Measurements from ENCODE around the gene CNTNAP2. TPM values are rescaled to one million over a fixed set of nuclear protein-coding genes. Genes with fewer than 3 reads are reported as not detected.

Gene CNTNAP2
- total RNA-seq, 2 experiments from 2014 or later = 0.28 TPM; not detected in 1

DNA sequence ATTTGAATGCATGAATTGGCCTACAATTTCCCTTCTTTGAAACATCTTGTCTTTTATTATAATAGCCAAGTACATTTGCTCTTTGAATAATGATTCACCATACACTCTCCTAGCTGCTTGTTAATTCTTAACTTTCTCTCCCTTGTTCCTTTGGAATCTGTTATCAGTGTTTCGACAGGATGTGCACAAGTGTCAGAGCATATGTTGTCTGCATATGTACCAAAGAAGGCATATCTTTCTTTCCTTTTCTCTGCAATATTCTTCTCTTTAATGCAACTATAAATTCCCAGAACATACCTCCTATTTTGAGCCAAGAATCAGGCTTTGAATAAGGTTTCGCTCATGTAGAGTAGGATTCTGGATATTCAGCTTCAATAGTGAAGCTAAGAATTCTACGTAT lies 1625.7 kb downstream of the CNTNAP2 start:
- H3K9me3 ChIP-seq (ENCODE audit: low read length) = no peaks in the 10 kb centered on the region
- H3K4me3 ChIP-seq (ENCODE audit: low read depth, low read length, poor library complexity, severe bottlenecking) = no peak overlapping the region
- no peaks in the 10 kb centered on the region for H3K4me1 ChIP-seq (ENCODE audit: insufficient read depth, low read length, poor library complexity, severe bottlenecking)
- ChIA-PET CTCF (ENCODE audit: unreplicated experiment) (no interaction called here), POLR2A (interaction anchor here (0.6 to 1.3 kb wide), 3 partner anchors 15 to 205 kb away, joined by 3 read pairs; no protein-coding TSS in a partner anchor)
- no peaks in the 10 kb centered on the region for H4K20me1 ChIP-seq (ENCODE audit: insufficient read depth, low read length)
- no peak for DNase-seq (ENCODE audit: low spot score)
- BruUV-seq (replicated peaks) = no TSS peak
- no peak overlapping the region for H3K4me2 ChIP-seq (ENCODE audit: low read length)
- intact Hi-C loops (cut with micrococcal nuclease; ENCODE audit: unreplicated experiment) = no loop called here
- H2AFZ ChIP-seq (ENCODE audit: low read length) = no peak overlapping the region
- no peak overlapping the region for H3K27ac ChIP-seq (ENCODE audit: low read depth, low read length, poor library complexity, severe bottlenecking)
- no peaks in the 10 kb centered on the region for H3K36me3 ChIP-seq (ENCODE audit: insufficient read depth, low read length)
- TF ChIP-seq EZH2phosphoT487 (IDR thresholded peaks at IDR 0.05; ENCODE audit: borderline replicate concordance, low read depth, low read length) = no peak
- TF ChIP-seq, protein P1, sequence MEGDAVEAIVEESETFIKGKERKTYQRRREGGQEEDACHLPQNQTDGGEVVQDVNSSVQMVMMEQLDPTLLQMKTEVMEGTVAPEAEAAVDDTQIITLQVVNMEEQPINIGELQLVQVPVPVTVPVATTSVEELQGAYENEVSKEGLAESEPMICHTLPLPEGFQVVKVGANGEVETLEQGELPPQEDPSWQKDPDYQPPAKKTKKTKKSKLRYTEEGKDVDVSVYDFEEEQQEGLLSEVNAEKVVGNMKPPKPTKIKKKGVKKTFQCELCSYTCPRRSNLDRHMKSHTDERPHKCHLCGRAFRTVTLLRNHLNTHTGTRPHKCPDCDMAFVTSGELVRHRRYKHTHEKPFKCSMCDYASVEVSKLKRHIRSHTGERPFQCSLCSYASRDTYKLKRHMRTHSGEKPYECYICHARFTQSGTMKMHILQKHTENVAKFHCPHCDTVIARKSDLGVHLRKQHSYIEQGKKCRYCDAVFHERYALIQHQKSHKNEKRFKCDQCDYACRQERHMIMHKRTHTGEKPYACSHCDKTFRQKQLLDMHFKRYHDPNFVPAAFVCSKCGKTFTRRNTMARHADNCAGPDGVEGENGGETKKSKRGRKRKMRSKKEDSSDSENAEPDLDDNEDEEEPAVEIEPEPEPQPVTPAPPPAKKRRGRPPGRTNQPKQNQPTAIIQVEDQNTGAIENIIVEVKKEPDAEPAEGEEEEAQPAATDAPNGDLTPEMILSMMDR (conservative IDR thresholded peaks at IDR 0.05; ENCODE audit: low read length) = no peak
- no peaks in the 10 kb centered on the region for H3K79me2 ChIP-seq (ENCODE audit: insufficient read depth, low read depth, low read length)
- H3K9me2 ChIP-seq (ENCODE audit: insufficient read depth, low read length) = no peaks in the 10 kb centered on the region

DNA sequence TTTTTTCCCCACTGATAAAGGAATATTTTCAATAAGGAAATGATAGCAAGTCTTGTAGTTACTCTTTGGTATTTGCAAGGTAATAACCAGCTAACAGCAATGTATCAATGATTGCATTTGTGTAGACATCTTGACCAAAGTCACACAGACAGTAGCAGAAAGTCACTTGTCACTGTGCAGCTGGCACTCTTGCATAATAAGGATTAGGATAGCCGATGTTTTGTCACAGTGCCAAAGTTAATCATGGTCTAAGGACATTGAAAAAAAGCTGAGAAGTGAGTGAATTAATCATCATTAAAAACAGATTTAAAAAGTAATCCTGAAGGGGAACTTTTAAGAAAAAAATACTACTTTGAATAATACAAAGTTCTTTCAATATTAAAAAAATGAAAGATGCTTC lies 1639.7 kb downstream of the CNTNAP2 start:
- Histone ChIP-seq H3K4me3 (ENCODE audit: low read depth, low read length, poor library complexity, severe bottlenecking) (no peak overlapping the region), H4K20me1 (ENCODE audit: insufficient read depth, low read length) (no peaks in the 10 kb centered on the region), H3K9me3 (ENCODE audit: low read length) (no peaks in the 10 kb centered on the region), H3K27ac (ENCODE audit: low read depth, low read length, poor library complexity, severe bottlenecking) (no peak overlapping the region), H3K36me3 (ENCODE audit: insufficient read depth, low read length) (no peaks in the 10 kb centered on the region), H2AFZ (ENCODE audit: low read length) (no peak overlapping the region), H3K4me2 (ENCODE audit: low read length) (no peak overlapping the region), H3K79me2 (ENCODE audit: insufficient read depth, low read depth, low read length) (no peaks in the 10 kb centered on the region), H3K9me2 (ENCODE audit: insufficient read depth, low read length) (no peaks in the 10 kb centered on the region), H3K4me1 (ENCODE audit: insufficient read depth, low read length, poor library complexity, severe bottlenecking) (no peaks in the 10 kb centered on the region)
- POLR2A ChIA-PET = interaction anchor here (0.6 to 0.7 kb wide), 2 partner anchors 253 to 755 kb away, joined by 3 read pairs; no protein-coding TSS in a partner anchor
- CTCF ChIA-PET (ENCODE audit: unreplicated experiment) = no interaction called here
- DNase-seq (ENCODE audit: low spot score) = no peak
- TF ChIP-seq, protein P1 (conservative IDR thresholded peaks at IDR 0.05; ENCODE audit: low read length) = no peak
- no peak for TF ChIP-seq EZH2phosphoT487 (IDR thresholded peaks at IDR 0.05; ENCODE audit: borderline replicate concordance, low read depth, low read length)
- no TSS peak for BruUV-seq (replicated peaks)
- intact Hi-C loops (cut with micrococcal nuclease; ENCODE audit: unreplicated experiment) = no loop called here

DNA sequence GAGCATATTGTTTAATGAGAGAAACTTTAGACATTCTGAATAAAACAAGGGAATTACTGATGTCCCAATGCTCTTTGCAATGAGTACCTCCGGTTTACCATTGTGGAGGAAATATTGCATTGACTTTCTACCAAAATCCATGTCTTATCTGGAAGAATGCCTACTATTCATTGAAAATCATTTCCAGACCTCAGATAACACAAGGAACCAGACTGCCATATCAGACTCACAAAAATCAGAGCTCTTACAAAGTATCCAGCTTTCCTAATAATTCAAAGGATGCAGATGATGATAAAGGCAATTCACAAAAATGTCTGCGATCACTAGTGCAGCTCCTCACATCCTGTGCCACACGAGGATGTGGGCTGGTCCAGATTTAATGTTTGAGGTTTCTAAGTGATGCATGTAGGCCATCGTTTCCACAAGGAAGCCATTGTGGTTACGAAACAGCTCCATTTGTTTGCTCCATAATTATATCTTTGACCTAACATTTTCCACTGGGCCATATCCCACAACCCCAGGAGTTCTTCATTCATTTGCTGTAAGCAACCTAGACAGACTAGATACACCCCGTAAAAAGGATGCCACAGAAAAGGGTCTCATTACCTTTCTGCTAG lies 1642.8 kb downstream of the CNTNAP2 start:
- intact Hi-C loops (cut with micrococcal nuclease; ENCODE audit: unreplicated experiment) = no loop called here
- H3K27ac ChIP-seq (ENCODE audit: low read depth, low read length, poor library complexity, severe bottlenecking) = no peak overlapping the region
- ChIA-PET POLR2A (interaction anchor here (0.6 to 0.9 kb wide), 3 partner anchors 17 to 611 kb away, joined by 3 to 4 read pairs (median 3); no protein-coding TSS in a partner anchor), CTCF (ENCODE audit: unreplicated experiment) (no interaction called here)
- no peaks in the 10 kb centered on the region for H3K9me3 ChIP-seq (ENCODE audit: low read length)
- no peaks in the 10 kb centered on the region for H3K36me3 ChIP-seq (ENCODE audit: insufficient read depth, low read length)
- H3K4me1 ChIP-seq (ENCODE audit: insufficient read depth, low read length, poor library complexity, severe bottlenecking) = no peaks in the 10 kb centered on the region
- H3K4me3 ChIP-seq (ENCODE audit: low read depth, low read length, poor library complexity, severe bottlenecking) = no peak overlapping the region
- no TSS peak for BruUV-seq (replicated peaks)
- H2AFZ ChIP-seq (ENCODE audit: low read length) = no peak overlapping the region
- no peak overlapping the region for H3K4me2 ChIP-seq (ENCODE audit: low read length)
- H4K20me1 ChIP-seq (ENCODE audit: insufficient read depth, low read length) = no peaks in the 10 kb centered on the region
- H3K79me2 ChIP-seq (ENCODE audit: insufficient read depth, low read depth, low read length) = no peaks in the 10 kb centered on the region
- H3K9me2 ChIP-seq (ENCODE audit: insufficient read depth, low read length) = no peaks in the 10 kb centered on the region
- TF ChIP-seq, protein P1 (conservative IDR thresholded peaks at IDR 0.05; ENCODE audit: low read length) = no peak
- TF ChIP-seq EZH2phosphoT487 (IDR thresholded peaks at IDR 0.05; ENCODE audit: borderline replicate concordance, low read depth, low read length) = no peak
- no peak for DNase-seq (ENCODE audit: low spot score)
